IPS-18a (cell line): Measurements from ENCODE around the gene JMJD1C.

Experiments used
- H3K27ac ChIP-seq: one replicate; pipeline ENCODE4 v1.5.1; 2013; ENCODE audit warnings: low read length
- H3K27me3 ChIP-seq: one replicate; pipeline ENCODE4 v1.6.1; 2013; ENCODE audit warnings: mild to moderate bottlenecking, low read length; ENCODE audit not compliant: control insufficient read depth, insufficient read depth
- H3K36me3 ChIP-seq: one replicate; pipeline ENCODE4 v1.6.1; 2013; ENCODE audit warnings: low read depth, low read length; ENCODE audit not compliant: control insufficient read depth
- H3K4me1 ChIP-seq: one replicate; pipeline ENCODE4 v1.6.1; 2013; ENCODE audit warnings: low read depth, low read length; ENCODE audit not compliant: control insufficient read depth
- H3K4me3 ChIP-seq: one replicate; pipeline ENCODE4 v1.5.1; 2013; ENCODE audit warnings: low read length
- H3K9ac ChIP-seq: one replicate; pipeline ENCODE4 v1.6.1; 2013; ENCODE audit warnings: mild to moderate bottlenecking, low read length, moderate library complexity
- H3K9me3 ChIP-seq: one replicate; pipeline ENCODE4 v1.6.1; 2013; ENCODE audit warnings: low read depth, low read length; ENCODE audit not compliant: control insufficient read depth

Gene JMJD1C

GRCh38 chr10:63261496-63261895 is 204.3 kb downstream of the JMJD1C start:
- Histone ChIP-seq H3K27ac (no peak overlapping the region), H3K36me3 (peaks cover 51% of the 10 kb centered on the region), H3K9ac (no peak overlapping the region), H3K9me3 (no peaks in the 10 kb centered on the region), H3K27me3 (no peaks in the 10 kb centered on the region), H3K4me1 (peaks cover 27% of the 10 kb centered on the region), H3K4me3 (no peak overlapping the region)

DNA sequence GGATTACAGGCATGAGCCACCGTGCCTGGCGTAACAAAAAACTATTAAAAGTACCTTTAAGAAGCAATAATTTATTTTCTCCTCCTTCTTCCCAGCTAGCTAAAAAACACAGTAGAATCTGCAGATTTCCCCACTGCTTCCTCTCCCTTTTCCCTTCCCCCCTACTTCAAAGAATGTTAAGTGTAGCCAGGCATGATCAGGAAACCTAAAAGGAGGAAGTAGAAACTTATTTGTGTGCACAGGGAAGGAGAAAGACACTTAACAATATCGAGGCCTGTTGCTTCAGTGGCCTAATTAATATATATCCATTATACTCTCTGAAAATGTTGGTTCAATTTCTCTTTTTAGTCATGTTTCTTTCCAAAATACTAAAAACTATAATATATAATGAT is 204.9 kb downstream of the JMJD1C start:
- peaks cover 53% of the 10 kb centered on the region for H3K36me3 ChIP-seq
- H3K27me3 ChIP-seq, result no peaks in the 10 kb centered on the region
- peaks cover 27% of the 10 kb centered on the region for H3K4me1 ChIP-seq
- H3K27ac ChIP-seq, result no peak overlapping the region
- H3K9ac ChIP-seq, result no peak overlapping the region
- H3K9me3 ChIP-seq, result no peaks in the 10 kb centered on the region
- H3K4me3 ChIP-seq, result no peak overlapping the region

GRCh38 chr10:63260103-63260859 is 205.5 kb downstream of the JMJD1C start:
- peaks cover 56% of the 10 kb centered on the region for H3K36me3 ChIP-seq
- peaks cover 27% of the 10 kb centered on the region for H3K4me1 ChIP-seq
- no peak overlapping the region for H3K4me3 ChIP-seq
- no peak overlapping the region for H3K27ac ChIP-seq
- H3K9ac ChIP-seq, result no peak overlapping the region
- H3K9me3 ChIP-seq, result no peaks in the 10 kb centered on the region
- no peaks in the 10 kb centered on the region for H3K27me3 ChIP-seq

GRCh38 chr10:63258920-63259678 is 206.7 kb downstream of the JMJD1C start:
- no peak overlapping the region for H3K9ac ChIP-seq
- H3K27ac ChIP-seq, result no peak overlapping the region
- peaks cover 56% of the 10 kb centered on the region for H3K36me3 ChIP-seq
- H3K4me3 ChIP-seq, result no peak overlapping the region
- H3K4me1 ChIP-seq, result peaks cover 30% of the 10 kb centered on the region
- H3K9me3 ChIP-seq, result no peaks in the 10 kb centered on the region
- no peaks in the 10 kb centered on the region for H3K27me3 ChIP-seq

DNA sequence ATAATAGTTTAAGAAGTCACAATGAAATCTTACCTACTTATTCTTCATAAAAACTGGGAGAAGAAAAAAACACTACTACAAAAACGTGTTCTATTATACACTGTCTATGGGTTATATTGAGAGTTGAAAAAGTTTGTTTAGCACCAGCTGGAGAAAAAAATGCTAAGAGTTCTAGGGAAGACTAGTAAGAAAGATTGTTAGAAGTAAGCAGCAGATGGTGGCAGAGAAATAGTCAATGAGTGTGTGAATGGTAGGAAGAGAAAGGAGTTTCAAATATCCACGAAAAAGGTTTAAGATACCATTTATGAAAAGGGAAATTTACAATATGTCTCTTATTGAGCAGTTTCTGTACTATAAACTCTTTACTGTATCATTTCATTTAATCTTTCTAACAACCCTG is 208.0 kb downstream of the JMJD1C start:
- Histone ChIP-seq H3K4me3 (no peak overlapping the region), H3K9me3 (no peaks in the 10 kb centered on the region), H3K27me3 (no peaks in the 10 kb centered on the region), H3K27ac (no peak overlapping the region), H3K4me1 (peaks cover 25% of the 10 kb centered on the region), H3K9ac (no peak overlapping the region), H3K36me3 (peaks cover 47% of the 10 kb centered on the region)

- Histone ChIP-seq H3K27ac (no peak overlapping the region), H3K36me3 (peaks cover 34% of the 10 kb centered on the region), H3K4me1 (peaks cover 18% of the 10 kb centered on the region), H3K27me3 (no peaks in the 10 kb centered on the region), H3K9ac (no peak overlapping the region), H3K9me3 (no peaks in the 10 kb centered on the region), H3K4me3 (no peak overlapping the region)
Observed at GRCh38 chr10:63256009-63256773, 209.6 kb downstream of the JMJD1C start.

DNA sequence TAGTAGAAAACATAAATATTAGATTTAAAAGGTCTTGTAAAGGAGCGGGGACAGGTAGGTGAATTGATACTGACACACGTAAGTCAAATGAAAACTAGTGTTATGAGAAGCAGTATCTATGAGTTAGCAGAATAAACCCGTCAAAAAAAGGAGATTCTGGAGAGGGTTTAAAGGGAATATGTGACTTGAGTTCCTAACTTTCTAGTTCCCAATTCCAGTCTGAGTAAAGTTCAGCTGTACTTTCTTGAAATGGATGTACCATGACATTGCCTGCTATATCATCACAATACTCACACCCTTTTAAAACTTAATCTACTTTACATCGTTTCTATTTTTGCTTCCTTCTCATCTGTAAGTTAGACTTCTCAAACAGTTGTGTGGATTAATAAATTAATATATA is 210.5 kb downstream of the JMJD1C start:
- no peaks in the 10 kb centered on the region for H3K9me3 ChIP-seq
- peaks cover 18% of the 10 kb centered on the region for H3K4me1 ChIP-seq
- no peak overlapping the region for H3K27ac ChIP-seq
- H3K36me3 ChIP-seq, result peaks cover 27% of the 10 kb centered on the region
- no peak overlapping the region for H3K9ac ChIP-seq
- no peaks in the 10 kb centered on the region for H3K27me3 ChIP-seq
- no peak overlapping the region for H3K4me3 ChIP-seq

- Histone ChIP-seq H3K36me3 (peaks cover 17% of the 10 kb centered on the region), H3K4me3 (no peak overlapping the region)
Observed at GRCh38 chr10:63253040-63253439, 212.7 kb downstream of the JMJD1C start.

GRCh38 chr10:63252095-63252762 is 213.5 kb downstream of the JMJD1C start:
- Histone ChIP-seq H3K4me3 (no peak overlapping the region), H3K27me3 (no peaks in the 10 kb centered on the region), H3K9me3 (no peaks in the 10 kb centered on the region), H3K36me3 (peaks cover 13% of the 10 kb centered on the region), H3K4me1 (peaks cover 3% of the 10 kb centered on the region), H3K27ac (no peak overlapping the region), H3K9ac (no peak overlapping the region)

More at GRCh38 chr10:63253040-63253439, 212.7 kb downstream of the JMJD1C start:
- no peak overlapping the region for H3K9ac ChIP-seq
- H3K9me3 ChIP-seq, result no peaks in the 10 kb centered on the region
- no peak overlapping the region for H3K27ac ChIP-seq
- no peaks in the 10 kb centered on the region for H3K27me3 ChIP-seq
- peaks cover 3% of the 10 kb centered on the region for H3K4me1 ChIP-seq

GRCh38 chr10:63250032-63250431 is 215.7 kb downstream of the JMJD1C start:
- Histone ChIP-seq H3K4me3 (no peak overlapping the region), H3K4me1 (peaks cover 3% of the 10 kb centered on the region), H3K9me3 (no peaks in the 10 kb centered on the region), H3K36me3 (peaks cover 4% of the 10 kb centered on the region), H3K27me3 (no peaks in the 10 kb centered on the region), H3K9ac (no peak overlapping the region), H3K27ac (no peak overlapping the region)

GRCh38 chr10:63247771-63248170 is 218.0 kb downstream of the JMJD1C start:
- no peak overlapping the region for H3K4me3 ChIP-seq
- H3K9me3 ChIP-seq, result no peaks in the 10 kb centered on the region
- H3K27me3 ChIP-seq, result no peaks in the 10 kb centered on the region
- peaks cover 4% of the 10 kb centered on the region for H3K36me3 ChIP-seq
- no peak overlapping the region for H3K9ac ChIP-seq
- H3K4me1 ChIP-seq, result peaks cover 8% of the 10 kb centered on the region
- no peak overlapping the region for H3K27ac ChIP-seq
